ENCODE results near the gene KIF26A.

Gene KIF26A

DNA sequence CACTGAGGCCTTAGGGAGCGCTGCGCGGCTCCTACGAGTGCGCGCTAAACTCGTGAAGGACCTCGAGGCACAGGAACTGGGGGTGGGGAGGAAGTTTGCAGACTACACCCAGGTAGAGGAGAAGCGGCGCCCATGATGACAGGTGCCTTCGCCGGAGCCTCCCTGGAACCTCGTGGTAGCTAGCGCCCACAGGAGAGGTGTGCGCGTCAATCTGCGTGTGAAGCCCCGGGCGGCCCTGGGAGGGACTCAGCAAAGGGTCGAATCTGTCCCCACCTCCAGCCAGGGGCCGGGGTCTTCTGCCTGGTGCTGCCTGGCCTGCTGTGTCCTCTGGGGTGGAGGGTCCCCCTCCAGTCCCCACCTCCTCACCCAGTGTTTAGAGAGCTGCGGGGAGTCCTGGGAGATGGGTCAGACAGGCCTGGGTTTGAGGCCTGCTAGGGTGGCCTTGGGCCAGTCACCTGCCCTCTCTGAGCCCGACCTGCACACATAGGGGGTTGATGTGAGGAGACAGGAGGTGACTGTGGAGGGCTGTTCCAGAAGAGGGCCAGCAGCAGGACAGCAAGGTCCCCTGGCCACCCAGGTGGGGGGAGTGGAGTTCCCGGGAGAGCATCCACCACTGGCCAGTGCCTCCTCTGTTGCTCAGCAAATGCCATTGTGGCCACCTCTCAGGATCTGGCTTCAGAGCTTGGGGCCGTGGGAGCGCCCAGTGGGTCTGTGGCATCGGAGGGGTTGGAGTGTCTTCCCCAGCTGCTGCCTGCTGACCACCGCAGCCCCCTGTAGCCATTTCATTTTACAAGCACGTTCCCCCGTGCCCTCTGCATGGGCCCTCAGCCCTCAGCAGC, 20.2 kb upstream of the KIF26A start:
- no peak for DNase-seq (ENCODE audit: extremely low read depth, insufficient read length)
- Histone ChIP-seq H3K4me3 (replicated peaks; ENCODE audit: low read depth, low read length) (no peak overlapping the region), H3K27me3 (replicated peaks; ENCODE audit: control insufficient read depth, insufficient read depth, low read length) (no peaks in the 10 kb centered on the region), H3K36me3 (ENCODE audit: control insufficient read depth, insufficient read depth, low read length) (no peaks in the 10 kb centered on the region)
- TF ChIP-seq, protein P1, sequence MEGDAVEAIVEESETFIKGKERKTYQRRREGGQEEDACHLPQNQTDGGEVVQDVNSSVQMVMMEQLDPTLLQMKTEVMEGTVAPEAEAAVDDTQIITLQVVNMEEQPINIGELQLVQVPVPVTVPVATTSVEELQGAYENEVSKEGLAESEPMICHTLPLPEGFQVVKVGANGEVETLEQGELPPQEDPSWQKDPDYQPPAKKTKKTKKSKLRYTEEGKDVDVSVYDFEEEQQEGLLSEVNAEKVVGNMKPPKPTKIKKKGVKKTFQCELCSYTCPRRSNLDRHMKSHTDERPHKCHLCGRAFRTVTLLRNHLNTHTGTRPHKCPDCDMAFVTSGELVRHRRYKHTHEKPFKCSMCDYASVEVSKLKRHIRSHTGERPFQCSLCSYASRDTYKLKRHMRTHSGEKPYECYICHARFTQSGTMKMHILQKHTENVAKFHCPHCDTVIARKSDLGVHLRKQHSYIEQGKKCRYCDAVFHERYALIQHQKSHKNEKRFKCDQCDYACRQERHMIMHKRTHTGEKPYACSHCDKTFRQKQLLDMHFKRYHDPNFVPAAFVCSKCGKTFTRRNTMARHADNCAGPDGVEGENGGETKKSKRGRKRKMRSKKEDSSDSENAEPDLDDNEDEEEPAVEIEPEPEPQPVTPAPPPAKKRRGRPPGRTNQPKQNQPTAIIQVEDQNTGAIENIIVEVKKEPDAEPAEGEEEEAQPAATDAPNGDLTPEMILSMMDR (IDR thresholded peaks at IDR 0.05; ENCODE audit: insufficient read depth, low read length, poor library complexity, severe bottlenecking), result no peak

DNA sequence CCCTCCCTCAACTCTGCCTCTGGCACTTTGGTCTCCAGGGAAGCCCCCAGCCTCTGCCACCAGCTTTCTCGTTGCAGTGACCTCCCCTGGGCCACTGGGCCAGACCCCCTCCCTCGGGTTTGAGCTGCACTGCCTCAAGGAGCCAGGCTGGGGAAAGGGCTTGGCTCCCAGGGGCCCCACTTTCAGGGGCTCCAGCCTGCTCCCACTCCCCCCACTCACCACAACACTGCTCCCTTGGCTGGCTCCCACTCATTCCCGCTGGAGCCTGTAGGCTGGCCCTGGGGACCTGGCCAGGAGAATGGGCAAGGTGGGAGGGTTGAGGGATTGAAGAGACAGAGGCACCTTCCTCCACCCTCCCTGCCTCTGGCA, 19.3 kb upstream of the KIF26A start:
- Histone ChIP-seq H3K27me3 (replicated peaks; ENCODE audit: control insufficient read depth, insufficient read depth, low read length) (no peaks in the 10 kb centered on the region), H3K4me3 (replicated peaks; ENCODE audit: low read depth, low read length) (no peak overlapping the region), H3K36me3 (ENCODE audit: control insufficient read depth, insufficient read depth, low read length) (no peaks in the 10 kb centered on the region)
- TF ChIP-seq, protein P1 (IDR thresholded peaks at IDR 0.05; ENCODE audit: insufficient read depth, low read length, poor library complexity, severe bottlenecking), result no peak
- no peak for DNase-seq (ENCODE audit: extremely low read depth, insufficient read length)

DNA sequence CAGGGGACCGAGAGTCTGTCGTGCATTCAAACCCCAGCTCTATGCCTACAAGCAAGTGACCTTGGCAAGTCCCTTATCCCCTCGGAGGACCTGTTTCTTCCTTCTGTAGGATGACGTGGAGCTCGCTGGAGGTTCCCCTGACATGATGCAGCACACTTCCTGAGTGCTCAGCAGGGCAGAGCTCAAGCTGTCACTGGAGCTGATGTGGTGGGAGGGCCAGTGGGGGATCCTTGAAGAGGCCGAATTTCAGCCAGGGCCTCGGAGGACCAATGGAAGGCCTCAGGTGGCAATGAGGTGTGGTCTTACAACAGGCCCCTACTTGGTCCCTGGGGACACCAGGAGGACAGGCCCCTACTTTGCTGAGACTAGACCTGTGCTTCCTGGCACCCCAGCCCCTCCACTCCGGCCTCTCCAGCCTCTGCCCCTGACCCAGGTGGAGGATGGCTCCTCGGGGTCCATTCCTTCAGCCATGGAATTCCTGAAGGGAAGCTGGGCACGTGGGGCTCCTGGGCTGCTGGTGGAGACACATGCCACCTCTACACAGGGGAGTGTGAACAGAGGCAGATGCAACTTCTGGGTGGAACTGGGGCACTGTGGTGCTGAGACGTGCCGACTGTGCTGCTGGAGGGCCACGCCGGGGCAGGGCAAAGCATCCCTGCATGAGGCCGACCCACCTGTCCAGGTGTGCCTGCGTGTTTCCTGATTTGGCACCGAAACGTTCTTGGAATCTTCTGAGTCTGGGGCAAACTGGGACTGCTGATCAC, 18.7 kb upstream of the KIF26A start:
- no peak for DNase-seq (ENCODE audit: extremely low read depth, insufficient read length)
- H3K4me3 ChIP-seq (replicated peaks; ENCODE audit: low read depth, low read length), result no peak overlapping the region
- H3K27me3 ChIP-seq (replicated peaks; ENCODE audit: control insufficient read depth, insufficient read depth, low read length), result no peaks in the 10 kb centered on the region
- no peaks in the 10 kb centered on the region for H3K36me3 ChIP-seq (ENCODE audit: control insufficient read depth, insufficient read depth, low read length)
- TF ChIP-seq, protein P1 (IDR thresholded peaks at IDR 0.05; ENCODE audit: insufficient read depth, low read length, poor library complexity, severe bottlenecking), result no peak

DNA sequence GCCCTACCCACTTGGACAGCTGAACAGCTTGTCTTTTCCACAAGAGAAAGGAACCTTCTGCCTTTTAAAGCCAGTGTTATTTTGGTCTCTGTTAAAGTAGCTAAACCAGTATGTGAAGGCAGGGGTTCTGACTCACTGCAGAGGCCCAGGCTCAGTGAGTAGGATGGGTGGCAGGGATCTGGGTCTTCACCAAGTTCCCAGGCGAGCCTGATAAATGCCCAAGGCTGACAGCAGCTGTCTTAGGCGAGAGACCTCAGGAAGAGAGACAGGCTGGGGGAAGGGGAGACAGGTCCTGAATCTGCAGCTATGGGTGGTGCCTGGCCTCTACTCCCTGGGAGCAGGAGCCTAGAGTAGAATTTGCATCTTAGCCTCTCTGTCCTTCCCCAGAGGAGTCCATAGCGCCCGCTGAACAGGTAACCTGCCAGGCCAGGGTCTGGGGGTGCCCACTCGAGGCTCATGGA, 18.1 kb upstream of the KIF26A start:
- no peaks in the 10 kb centered on the region for H3K36me3 ChIP-seq (ENCODE audit: control insufficient read depth, insufficient read depth, low read length)
- H3K27me3 ChIP-seq (replicated peaks; ENCODE audit: control insufficient read depth, insufficient read depth, low read length), result no peaks in the 10 kb centered on the region
- no peak overlapping the region for H3K4me3 ChIP-seq (replicated peaks; ENCODE audit: low read depth, low read length)
- no peak for DNase-seq (ENCODE audit: extremely low read depth, insufficient read length)
- TF ChIP-seq, protein P1 (IDR thresholded peaks at IDR 0.05; ENCODE audit: insufficient read depth, low read length, poor library complexity, severe bottlenecking), result no peak

DNA sequence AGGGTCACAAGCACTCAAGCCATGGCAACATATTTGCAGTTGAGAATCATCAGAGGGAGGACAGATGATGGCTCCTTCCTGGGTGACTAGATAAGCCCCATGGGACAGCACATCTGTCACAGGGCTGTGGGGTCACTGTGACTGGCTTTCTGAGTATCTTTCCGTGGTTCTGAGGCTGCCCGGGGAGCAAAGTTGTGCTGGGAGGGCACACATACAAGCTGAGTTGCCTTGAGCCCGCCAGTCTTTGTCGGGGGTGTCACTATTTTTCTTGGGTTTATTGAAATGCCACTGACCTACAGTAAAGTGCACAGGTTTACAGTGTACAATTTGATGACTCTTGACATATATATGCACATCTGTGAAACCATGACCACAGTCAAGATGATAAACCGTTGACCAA, 17.2 kb upstream of the KIF26A start:
- Histone ChIP-seq H3K36me3 (ENCODE audit: control insufficient read depth, insufficient read depth, low read length) (no peaks in the 10 kb centered on the region), H3K27me3 (replicated peaks; ENCODE audit: control insufficient read depth, insufficient read depth, low read length) (no peaks in the 10 kb centered on the region), H3K4me3 (replicated peaks; ENCODE audit: low read depth, low read length) (no peak overlapping the region)
- DNase-seq (ENCODE audit: extremely low read depth, insufficient read length), result no peak
- TF ChIP-seq, protein P1 (IDR thresholded peaks at IDR 0.05; ENCODE audit: insufficient read depth, low read length, poor library complexity, severe bottlenecking), result no peak
